ENCODE results near the gene ZNF839.

The ZNF839 gene

GRCh38 chr14:102333795-102334705, 14.5 kb downstream of the ZNF839 start:
- no peaks in the 10 kb centered on the region for H3F3A ChIP-seq (ENCODE audit: low read depth)
- H3K9me2 ChIP-seq (replicated peaks; ENCODE audit: low read depth, low read length), result no peaks in the 10 kb centered on the region
- no peaks in the 10 kb centered on the region; the same call in 1 of the 2 replicates for H3K36me3 ChIP-seq (ENCODE audit: insufficient read depth, low read length)
- no peak overlapping the region for H3K4me2 ChIP-seq (ENCODE audit: low read depth, low read length, poor library complexity, severe bottlenecking)
- TF ChIP-seq CTCF (conservative IDR thresholded peaks at IDR 0.05; ENCODE audit: low read length) (no peak), EZH2phosphoT487 (IDR thresholded peaks at IDR 0.05; ENCODE audit: borderline replicate concordance) (no peak)
- H3K79me2 ChIP-seq (ENCODE audit: insufficient read depth, low read length), result no peaks in the 10 kb centered on the region
- H4K20me1 ChIP-seq (ENCODE audit: insufficient read depth, low read length, poor library complexity, severe bottlenecking), result no peaks in the 10 kb centered on the region
- no peak overlapping the region for H3K4me3 ChIP-seq (ENCODE audit: low read length, poor library complexity, severe bottlenecking)
- H2AFZ ChIP-seq (ENCODE audit: low read length), result no peak overlapping the region
- H3K27me3 ChIP-seq (ENCODE audit: insufficient read depth, low read length, poor library complexity, severe bottlenecking), result no peaks in the 10 kb centered on the region
- H3K4me1 ChIP-seq (ENCODE audit: insufficient read depth, low read length, poor library complexity, severe bottlenecking), result no peaks in the 10 kb centered on the region
- H3K9me3 ChIP-seq (ENCODE audit: insufficient read depth, low read depth, low read length), result no peaks in the 10 kb centered on the region
- H3K9ac ChIP-seq (ENCODE audit: low read depth, low read length, poor library complexity, severe bottlenecking), result no peak overlapping the region

- Histone ChIP-seq H3K4me2 (ENCODE audit: low read depth, low read length, poor library complexity, severe bottlenecking) (no peak overlapping the region), H3K9me3 (ENCODE audit: insufficient read depth, low read depth, low read length) (no peaks in the 10 kb centered on the region), H3K36me3 (ENCODE audit: insufficient read depth, low read length) (no peaks in the 10 kb centered on the region; the same call in 1 of the 2 replicates), H4K20me1 (ENCODE audit: insufficient read depth, low read length, poor library complexity, severe bottlenecking) (no peaks in the 10 kb centered on the region), H3F3A (ENCODE audit: low read depth) (no peaks in the 10 kb centered on the region), H3K4me3 (ENCODE audit: low read length, poor library complexity, severe bottlenecking) (no peak overlapping the region), H3K9me2 (replicated peaks; ENCODE audit: low read depth, low read length) (no peaks in the 10 kb centered on the region), H3K4me1 (ENCODE audit: insufficient read depth, low read length, poor library complexity, severe bottlenecking) (no peaks in the 10 kb centered on the region), H3K9ac (ENCODE audit: low read depth, low read length, poor library complexity, severe bottlenecking) (no peak overlapping the region), H2AFZ (ENCODE audit: low read length) (no peak overlapping the region), H3K79me2 (ENCODE audit: insufficient read depth, low read length) (no peaks in the 10 kb centered on the region), H3K27me3 (ENCODE audit: insufficient read depth, low read length, poor library complexity, severe bottlenecking) (no peaks in the 10 kb centered on the region)
- TF ChIP-seq CTCF (conservative IDR thresholded peaks at IDR 0.05; ENCODE audit: low read length) (no peak), EZH2phosphoT487 (IDR thresholded peaks at IDR 0.05; ENCODE audit: borderline replicate concordance) (no peak)
These were observed 15.6 kb downstream of the ZNF839 start for GRCh38 chr14:102335163-102335562.

GRCh38 chr14:102338724-102339123, 19.2 kb downstream of the ZNF839 start:
- Histone ChIP-seq H2AFZ (ENCODE audit: low read length) (no peak overlapping the region), H3F3A (ENCODE audit: low read depth) (no peaks in the 10 kb centered on the region), H3K9me2 (replicated peaks; ENCODE audit: low read depth, low read length) (no peaks in the 10 kb centered on the region), H4K20me1 (ENCODE audit: insufficient read depth, low read length, poor library complexity, severe bottlenecking) (no peaks in the 10 kb centered on the region), H3K4me1 (ENCODE audit: insufficient read depth, low read length, poor library complexity, severe bottlenecking) (no peaks in the 10 kb centered on the region), H3K27me3 (ENCODE audit: insufficient read depth, low read length, poor library complexity, severe bottlenecking) (no peaks in the 10 kb centered on the region), H3K79me2 (ENCODE audit: insufficient read depth, low read length) (no peaks in the 10 kb centered on the region), H3K9me3 (ENCODE audit: insufficient read depth, low read depth, low read length) (no peaks in the 10 kb centered on the region), H3K36me3 (ENCODE audit: insufficient read depth, low read length) (peaks cover 7% of the 10 kb centered on the region; the same call in 1 of the 2 replicates), H3K4me3 (ENCODE audit: low read length, poor library complexity, severe bottlenecking) (no peak overlapping the region), H3K9ac (ENCODE audit: low read depth, low read length, poor library complexity, severe bottlenecking) (no peak overlapping the region), H3K4me2 (ENCODE audit: low read depth, low read length, poor library complexity, severe bottlenecking) (no peak overlapping the region)
- TF ChIP-seq CTCF (conservative IDR thresholded peaks at IDR 0.05; ENCODE audit: low read length) (no peak), EZH2phosphoT487 (IDR thresholded peaks at IDR 0.05; ENCODE audit: borderline replicate concordance) (no peak)

All from Loucy (cell line).